Astrocyte (in vitro differentiated cells and primary cell): ENCODE measurements around the gene ITGA1. TPM values are rescaled to one million over a fixed set of nuclear protein-coding genes. Genes with fewer than 3 reads are reported as not detected.
"Not testable (repeated sequence)": the region's sequence is repeated elsewhere in the genome, so short reads cannot be mapped to it uniquely, and the experiment has no call there.

Experiments used
- DNase-seq: peaks from one replicate; pipeline ENCODE4 v3.0.0-alpha.2; 2010; ENCODE audit warnings: low read depth
- FAIRE-seq: peaks from 2 replicates; lab custom pipeline; 2011; peaks lifted over from hg19 to GRCh38; lab: Jason Lieb, UNC
- H2AFZ ChIP-seq: 2 replicates; pipeline ENCODE4 v1.6.0; 2012; ENCODE audit warnings: low read depth, low read length, inconsistent platforms
- H3K27ac ChIP-seq: 2 replicates; pipeline ENCODE4 v1.5.1; 2011; ENCODE audit warnings: low read depth, low read length, inconsistent platforms
- H3K27me3 ChIP-seq: 2 replicates; pipeline ENCODE4 v1.6.0; 2011; ENCODE audit warnings: low read length, inconsistent platforms; ENCODE audit not compliant: insufficient read depth
- H3K36me3 ChIP-seq: 2 replicates; pipeline ENCODE4 v1.5.1; 2011; ENCODE audit warnings: low read length, inconsistent platforms; ENCODE audit not compliant: insufficient read depth
- H3K4me1 ChIP-seq: 2 replicates; pipeline ENCODE4 v1.5.1; 2011; ENCODE audit warnings: low read length, inconsistent platforms; ENCODE audit not compliant: insufficient read depth
- H3K4me2 ChIP-seq: 2 replicates; pipeline ENCODE4 v1.6.0; 2012; ENCODE audit warnings: low read length, inconsistent platforms
- H3K4me3 ChIP-seq: 2 replicates; pipeline ENCODE4 v1.5.1; 2011; ENCODE audit warnings: low read depth, mild to moderate bottlenecking, low read length, inconsistent platforms; ENCODE audit not compliant: insufficient read depth
- H3K79me2 ChIP-seq: 2 replicates; pipeline ENCODE4 v1.6.0; 2012; ENCODE audit warnings: mild to moderate bottlenecking, low read length, inconsistent platforms; ENCODE audit not compliant: insufficient read depth
- H3K9ac ChIP-seq: 2 replicates; pipeline ENCODE4 v1.6.0; 2012; ENCODE audit warnings: mild to moderate bottlenecking, low read length, inconsistent platforms
- H3K9me3 ChIP-seq: 2 replicates; pipeline ENCODE4 v1.5.1; 2012; ENCODE audit warnings: low read depth, mild to moderate bottlenecking, low read length, inconsistent platforms; ENCODE audit not compliant: insufficient read depth
- H4K20me1 ChIP-seq: 2 replicates; pipeline ENCODE4 v1.6.0; 2012; ENCODE audit warnings: low read length, inconsistent platforms; ENCODE audit not compliant: insufficient read depth
- H3K27ac Mint-ChIP-seq: one replicate; pipeline ENCODE4 v1.8.0; 2021; ENCODE audit warnings: mild to moderate bottlenecking, mixed read lengths; ENCODE audit not compliant: unreplicated experiment
- H3K27me3 Mint-ChIP-seq: one replicate; pipeline ENCODE4 v1.8.0; 2021; ENCODE audit warnings: low read depth, mixed read lengths; ENCODE audit not compliant: unreplicated experiment
- H3K36me3 Mint-ChIP-seq: one replicate; pipeline ENCODE4 v1.8.0; 2021; ENCODE audit warnings: low read depth, mixed read lengths; ENCODE audit not compliant: unreplicated experiment
- H3K4me1 Mint-ChIP-seq: one replicate; pipeline ENCODE4 v1.8.0; 2021; ENCODE audit warnings: low read depth, mixed read lengths; ENCODE audit not compliant: unreplicated experiment
- H3K4me3 Mint-ChIP-seq: one replicate; pipeline ENCODE4 v1.8.0; 2021; ENCODE audit warnings: mild to moderate bottlenecking, moderate library complexity, mixed read lengths; ENCODE audit not compliant: unreplicated experiment
- H3K9me3 Mint-ChIP-seq: one replicate; pipeline ENCODE4 v1.8.0; 2021; ENCODE audit warnings: mild to moderate bottlenecking, mixed read lengths; ENCODE audit not compliant: unreplicated experiment
- EZH2 ChIP-seq: IDR thresholded peaks from 2 replicates; pipeline ENCODE4 v1.6.1; 2012; ENCODE audit warnings: mild to moderate bottlenecking, low read length, inconsistent platforms; ENCODE audit not compliant: insufficient read depth
- total RNA-seq: library from RNA; stranded (reverse); gene quantifications from 2 replicates; pipeline ENCODE4 v1.2.1, GENCODE V29; 2021
- TF ChIP-seq, protein P1 (sequence below): IDR thresholded peaks from 2 replicates; pipeline ENCODE4 v1.5.1; 2011; ENCODE audit warnings: low read depth, mild to moderate bottlenecking, inconsistent platforms, low read length, moderate library complexity; ENCODE audit not compliant: insufficient read depth

The ITGA1 gene
- total RNA-seq, 1 donor from 2014 or later = 73.7 TPM

DNA sequence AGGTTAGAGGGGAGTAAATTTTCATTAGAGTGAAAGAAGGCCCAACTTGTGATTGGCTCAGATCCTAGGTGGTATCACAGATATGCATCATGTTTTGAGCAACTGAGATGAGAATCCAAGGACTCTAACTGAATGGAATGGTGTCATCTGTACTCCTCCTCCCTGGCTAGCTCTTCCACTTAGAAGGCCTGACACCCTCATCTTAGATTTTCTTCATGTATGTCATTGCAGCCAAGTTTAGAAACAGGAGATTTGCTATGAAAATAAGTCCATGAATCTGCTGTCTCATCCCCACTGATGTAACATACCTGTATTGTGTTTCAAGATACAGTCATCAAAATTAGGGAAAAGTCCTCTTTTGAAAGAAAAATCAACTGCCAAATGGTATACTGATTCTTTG is 54.4 kb downstream of the ITGA1 start:
- peak; percentile 52 for FAIRE-seq
- no peaks in the 10 kb centered on the region for H3K9me3 Mint-ChIP-seq

DNA sequence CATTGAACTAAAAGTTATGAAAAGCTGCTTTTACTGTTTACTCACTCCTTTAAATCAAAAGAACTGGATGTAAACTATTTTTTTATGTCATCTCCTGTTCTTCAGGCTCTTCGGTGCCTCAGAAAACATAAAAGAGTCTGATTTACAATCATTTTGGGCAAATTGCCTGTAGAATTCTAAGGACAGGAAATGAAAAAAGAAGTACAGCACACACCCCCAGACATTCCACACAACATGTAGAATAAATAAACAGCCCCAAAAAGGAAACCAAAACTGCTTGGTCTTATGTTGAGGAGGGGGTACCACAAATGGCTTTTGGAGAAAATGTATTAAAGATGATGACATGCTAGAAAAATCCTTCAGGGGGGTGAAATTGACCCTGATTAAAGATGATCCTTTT is 57.2 kb downstream of the ITGA1 start:
- Mint-ChIP-seq H3K4me1 (peaks cover 37% of the 10 kb centered on the region), H3K9me3 (no peaks in the 10 kb centered on the region), H3K36me3 (peaks cover 2% of the 10 kb centered on the region), H3K27ac (peak overlapping the region; percentile 53), H3K4me3 (no peak overlapping the region), H3K27me3 (no peaks in the 10 kb centered on the region)
- H3K27me3 ChIP-seq = no peaks in the 10 kb centered on the region
- H3K27ac ChIP-seq = no peak overlapping the region
- H3K79me2 ChIP-seq = no peaks in the 10 kb centered on the region
- peaks cover 14% of the 10 kb centered on the region for H3K4me1 ChIP-seq
- H4K20me1 ChIP-seq = no peaks in the 10 kb centered on the region
- H3K9ac ChIP-seq = no peak overlapping the region
- H3K4me2 ChIP-seq = peak overlapping the region; percentile 40
- no peaks in the 10 kb centered on the region for H3K36me3 ChIP-seq
- TF ChIP-seq, protein P1, sequence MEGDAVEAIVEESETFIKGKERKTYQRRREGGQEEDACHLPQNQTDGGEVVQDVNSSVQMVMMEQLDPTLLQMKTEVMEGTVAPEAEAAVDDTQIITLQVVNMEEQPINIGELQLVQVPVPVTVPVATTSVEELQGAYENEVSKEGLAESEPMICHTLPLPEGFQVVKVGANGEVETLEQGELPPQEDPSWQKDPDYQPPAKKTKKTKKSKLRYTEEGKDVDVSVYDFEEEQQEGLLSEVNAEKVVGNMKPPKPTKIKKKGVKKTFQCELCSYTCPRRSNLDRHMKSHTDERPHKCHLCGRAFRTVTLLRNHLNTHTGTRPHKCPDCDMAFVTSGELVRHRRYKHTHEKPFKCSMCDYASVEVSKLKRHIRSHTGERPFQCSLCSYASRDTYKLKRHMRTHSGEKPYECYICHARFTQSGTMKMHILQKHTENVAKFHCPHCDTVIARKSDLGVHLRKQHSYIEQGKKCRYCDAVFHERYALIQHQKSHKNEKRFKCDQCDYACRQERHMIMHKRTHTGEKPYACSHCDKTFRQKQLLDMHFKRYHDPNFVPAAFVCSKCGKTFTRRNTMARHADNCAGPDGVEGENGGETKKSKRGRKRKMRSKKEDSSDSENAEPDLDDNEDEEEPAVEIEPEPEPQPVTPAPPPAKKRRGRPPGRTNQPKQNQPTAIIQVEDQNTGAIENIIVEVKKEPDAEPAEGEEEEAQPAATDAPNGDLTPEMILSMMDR = no peak
- no peak for TF ChIP-seq EZH2
- no peaks in the 10 kb centered on the region for H3K9me3 ChIP-seq
- H3K4me3 ChIP-seq = no peak overlapping the region
- DNase-seq (peak; percentile 36), FAIRE-seq (no peak)
- no peak overlapping the region for H2AFZ ChIP-seq

More for the DNA sequence above, 54.4 kb downstream of the ITGA1 start:
- no peak overlapping the region for H3K9ac ChIP-seq
- peaks cover 50% of the 10 kb centered on the region for H3K4me1 Mint-ChIP-seq
- H3K27ac ChIP-seq = no peak overlapping the region
- H3K27ac Mint-ChIP-seq = no peak overlapping the region
- TF ChIP-seq, protein P1 = no peak
- no peak for TF ChIP-seq EZH2
- no peak overlapping the region for H3K4me3 ChIP-seq
- DNase-seq = no peak
- H3K4me3 Mint-ChIP-seq = no peak overlapping the region
- no peak overlapping the region for H3K4me2 ChIP-seq
- H3K79me2 ChIP-seq = no peaks in the 10 kb centered on the region
- no peaks in the 10 kb centered on the region for H3K36me3 ChIP-seq
- H3K36me3 Mint-ChIP-seq = peaks cover 2% of the 10 kb centered on the region
- no peak overlapping the region for H2AFZ ChIP-seq
- H3K27me3 Mint-ChIP-seq = no peaks in the 10 kb centered on the region
- H3K27me3 ChIP-seq = no peaks in the 10 kb centered on the region
- H3K9me3 ChIP-seq = no peaks in the 10 kb centered on the region
- H3K4me1 ChIP-seq = peaks cover 32% of the 10 kb centered on the region
- H4K20me1 ChIP-seq = no peaks in the 10 kb centered on the region

DNA sequence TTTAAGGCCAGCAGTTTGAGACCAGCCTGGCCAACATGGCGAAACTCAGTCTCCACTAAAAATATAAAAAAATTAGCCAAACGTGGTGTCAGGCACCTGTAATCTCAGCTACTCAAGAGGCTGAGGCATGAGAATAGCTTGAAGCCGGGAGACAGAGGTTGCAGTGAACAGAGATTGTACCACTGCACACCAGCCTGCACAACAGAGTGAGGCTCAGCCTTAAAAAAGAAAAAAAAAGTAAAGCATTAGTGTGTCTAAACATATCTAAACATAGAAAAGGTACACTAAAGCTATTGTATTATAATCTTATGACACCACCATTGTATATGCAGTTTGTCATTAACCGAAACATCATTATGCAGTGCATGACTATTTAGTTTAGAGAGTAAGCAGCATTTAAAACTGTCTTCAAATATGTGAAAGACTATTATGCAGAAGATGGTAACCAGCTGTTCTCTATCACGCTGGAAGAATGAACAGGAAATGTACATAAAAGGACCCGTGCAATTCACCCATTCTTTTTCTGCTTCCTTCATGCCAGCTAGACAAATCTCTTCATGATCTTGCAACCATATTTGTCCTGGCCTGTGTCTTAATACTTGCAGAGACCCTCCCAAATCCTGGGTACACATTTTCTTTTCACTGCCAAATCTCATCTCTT is 58.6 kb downstream of the ITGA1 start:
- peaks cover 10% of the 10 kb centered on the region for H3K4me1 ChIP-seq
- no peaks in the 10 kb centered on the region for H4K20me1 ChIP-seq
- H3K4me3 ChIP-seq = no peak overlapping the region
- Mint-ChIP-seq H3K4me3 (no peak overlapping the region), H3K9me3 (no peaks in the 10 kb centered on the region), H3K4me1 (peaks cover 28% of the 10 kb centered on the region), H3K27me3 (no peaks in the 10 kb centered on the region), H3K27ac (no peak overlapping the region), H3K36me3 (peaks cover 2% of the 10 kb centered on the region)
- no peak overlapping the region for H3K9ac ChIP-seq
- H2AFZ ChIP-seq = no peak overlapping the region
- H3K36me3 ChIP-seq = no peaks in the 10 kb centered on the region
- H3K4me2 ChIP-seq = no peak overlapping the region
- no peaks in the 10 kb centered on the region for H3K79me2 ChIP-seq
- no peaks in the 10 kb centered on the region for H3K9me3 ChIP-seq
- peak; percentile 29 for DNase-seq
- TF ChIP-seq, protein P1 = no peak
- TF ChIP-seq EZH2 = no peak
- no peak overlapping the region for H3K27ac ChIP-seq
- no peaks in the 10 kb centered on the region for H3K27me3 ChIP-seq
- peak; percentile 17 for FAIRE-seq

DNA sequence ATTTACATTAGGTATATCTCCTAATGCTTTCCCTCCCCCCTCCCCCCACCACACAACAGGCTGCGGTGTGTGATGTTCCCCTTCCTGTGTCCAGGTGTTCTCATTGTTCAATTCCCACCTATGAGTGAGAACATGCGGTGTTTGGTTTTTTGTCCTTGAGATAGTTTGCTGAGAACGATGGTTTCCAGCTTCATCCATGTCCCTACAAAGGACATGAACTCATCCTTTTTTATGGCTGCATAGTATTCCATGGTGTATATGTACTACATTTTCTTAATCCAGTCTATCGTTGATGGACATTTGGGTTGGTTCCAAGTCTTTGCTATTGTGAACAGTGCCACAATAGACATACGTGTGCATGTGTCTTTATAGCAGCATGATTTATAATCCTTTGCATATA is 61.0 kb downstream of the ITGA1 start:
- H3K27ac Mint-ChIP-seq, H3K9me3 ChIP-seq, H3K27ac ChIP-seq, H3K4me3 Mint-ChIP-seq, H3K27me3 Mint-ChIP-seq, DNase-seq, H2AFZ ChIP-seq, H3K4me2 ChIP-seq, H3K36me3 Mint-ChIP-seq, H3K79me2 ChIP-seq, FAIRE-seq, H3K9me3 Mint-ChIP-seq, H3K36me3 ChIP-seq, H3K9ac ChIP-seq, H3K27me3 ChIP-seq, H4K20me1 ChIP-seq, H3K4me3 ChIP-seq: not testable (repeated sequence)
- H3K4me1 Mint-ChIP-seq = peaks cover 26% of the 10 kb centered on the region
- peaks cover 10% of the 10 kb centered on the region for H3K4me1 ChIP-seq
